ENCODE measurements around the gene HCN1.
A peak's percentile ranks its signal among the peaks of the same experiment; 100 is the strongest.

HCN1 gene

GRCh38 chr5:45399041-45399440 lies 297.1 kb downstream of the HCN1 start:
- peak; percentile 30; the same call in 1 of the 3 replicates for ATAC-seq
- TF ChIP-seq ISL1 (CRISPR knock-in tag; IDR thresholded peaks at IDR 0.05) (no peak), ZC3H10 (CRISPR knock-in tag; IDR thresholded peaks at IDR 0.05) (no peak), ZFP30 (CRISPR knock-in tag; IDR thresholded peaks at IDR 0.05) (no peak), CSDC2 (CRISPR knock-in tag; IDR thresholded peaks at IDR 0.05) (no peak), TCF4 (CRISPR knock-in tag; IDR thresholded peaks at IDR 0.05; ENCODE audit: borderline replicate concordance) (no peak), OSR1 (CRISPR knock-in tag; IDR thresholded peaks at IDR 0.05) (no peak), RARB (CRISPR knock-in tag; IDR thresholded peaks at IDR 0.05) (no peak), PPARA (CRISPR knock-in tag; IDR thresholded peaks at IDR 0.05; ENCODE audit: borderline replicate concordance) (no peak), TSHZ2 (CRISPR knock-in tag; IDR thresholded peaks at IDR 0.05) (no peak), ZNF565 (CRISPR knock-in tag; conservative IDR thresholded peaks at IDR 0.05; ENCODE audit: low read depth) (no peak)

GRCh38 chr5:45385321-45386058 lies 310.7 kb downstream of the HCN1 start:
- TF ChIP-seq RARB (CRISPR knock-in tag; IDR thresholded peaks at IDR 0.05) (0 out of 2 replicates have a peak, but pooled peaks have one; percentile 72), TOX (CRISPR knock-in tag; IDR thresholded peaks at IDR 0.05; ENCODE audit: borderline replicate concordance) (peak; percentile 81), TCF4 (CRISPR knock-in tag; IDR thresholded peaks at IDR 0.05; ENCODE audit: borderline replicate concordance) (no peak), ISL1 (CRISPR knock-in tag; IDR thresholded peaks at IDR 0.05) (peak; percentile 37)
- ATAC-seq: peak; percentile 98

- no peak for ATAC-seq
- TF ChIP-seq PATZ1 (CRISPR knock-in tag; IDR thresholded peaks at IDR 0.05; ENCODE audit: borderline replicate concordance) (no peak), TSHZ2 (CRISPR knock-in tag; IDR thresholded peaks at IDR 0.05) (no peak), ZNF8 (CRISPR knock-in tag; IDR thresholded peaks at IDR 0.05) (no peak), OSR1 (CRISPR knock-in tag; IDR thresholded peaks at IDR 0.05) (no peak), GLIS3 (CRISPR knock-in tag; IDR thresholded peaks at IDR 0.05) (no peak), TCF4 (CRISPR knock-in tag; IDR thresholded peaks at IDR 0.05; ENCODE audit: borderline replicate concordance) (no peak), ZNF70 (CRISPR knock-in tag; IDR thresholded peaks at IDR 0.05) (no peak), POU6F1 (CRISPR knock-in tag; IDR thresholded peaks at IDR 0.05; ENCODE audit: borderline replicate concordance, low read depth) (no peak), ARNTL (CRISPR knock-in tag; IDR thresholded peaks at IDR 0.05; ENCODE audit: borderline replicate concordance, low read depth) (no peak), BACH2 (CRISPR knock-in tag; IDR thresholded peaks at IDR 0.05; ENCODE audit: borderline replicate concordance) (no peak), ISL1 (CRISPR knock-in tag; IDR thresholded peaks at IDR 0.05) (no peak), RARB (CRISPR knock-in tag; IDR thresholded peaks at IDR 0.05) (no peak), ZFP30 (CRISPR knock-in tag; IDR thresholded peaks at IDR 0.05) (no peak), CSDC2 (CRISPR knock-in tag; IDR thresholded peaks at IDR 0.05) (no peak), ZNF565 (CRISPR knock-in tag; conservative IDR thresholded peaks at IDR 0.05; ENCODE audit: low read depth) (no peak), CREB5 (CRISPR knock-in tag; IDR thresholded peaks at IDR 0.05; ENCODE audit: low read depth) (no peak), TOX (CRISPR knock-in tag; IDR thresholded peaks at IDR 0.05; ENCODE audit: borderline replicate concordance) (no peak), ZFP3 (CRISPR knock-in tag; IDR thresholded peaks at IDR 0.05) (no peak), SNAI2 (CRISPR knock-in tag; IDR thresholded peaks at IDR 0.05) (no peak)
Measured at GRCh38 chr5:45383985-45384384, 312.2 kb downstream of the HCN1 start.
